ENCODE data around the gene KCNJ10.

DNA sequence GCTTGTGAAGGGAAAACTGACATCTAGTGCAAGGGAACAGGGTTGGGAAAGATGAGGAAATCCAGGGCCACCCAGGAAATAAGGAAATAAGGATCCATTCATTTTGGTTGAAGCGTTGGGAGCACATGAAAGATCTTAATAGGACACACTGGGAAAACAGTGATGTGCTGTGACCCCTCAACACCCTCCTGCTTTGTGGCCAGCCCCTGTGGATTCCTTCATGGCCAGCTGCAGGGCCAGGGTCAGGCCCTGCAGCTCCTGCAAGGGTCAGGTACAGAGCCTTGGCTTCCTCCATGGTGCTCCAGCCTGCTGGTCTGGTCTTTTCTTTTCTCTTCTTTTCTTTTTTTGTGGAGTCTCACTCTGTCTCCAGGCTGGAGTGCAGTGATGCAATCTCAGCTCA is 19.3 kb downstream of the KCNJ10 start:
- TF ChIP-seq, protein P1, sequence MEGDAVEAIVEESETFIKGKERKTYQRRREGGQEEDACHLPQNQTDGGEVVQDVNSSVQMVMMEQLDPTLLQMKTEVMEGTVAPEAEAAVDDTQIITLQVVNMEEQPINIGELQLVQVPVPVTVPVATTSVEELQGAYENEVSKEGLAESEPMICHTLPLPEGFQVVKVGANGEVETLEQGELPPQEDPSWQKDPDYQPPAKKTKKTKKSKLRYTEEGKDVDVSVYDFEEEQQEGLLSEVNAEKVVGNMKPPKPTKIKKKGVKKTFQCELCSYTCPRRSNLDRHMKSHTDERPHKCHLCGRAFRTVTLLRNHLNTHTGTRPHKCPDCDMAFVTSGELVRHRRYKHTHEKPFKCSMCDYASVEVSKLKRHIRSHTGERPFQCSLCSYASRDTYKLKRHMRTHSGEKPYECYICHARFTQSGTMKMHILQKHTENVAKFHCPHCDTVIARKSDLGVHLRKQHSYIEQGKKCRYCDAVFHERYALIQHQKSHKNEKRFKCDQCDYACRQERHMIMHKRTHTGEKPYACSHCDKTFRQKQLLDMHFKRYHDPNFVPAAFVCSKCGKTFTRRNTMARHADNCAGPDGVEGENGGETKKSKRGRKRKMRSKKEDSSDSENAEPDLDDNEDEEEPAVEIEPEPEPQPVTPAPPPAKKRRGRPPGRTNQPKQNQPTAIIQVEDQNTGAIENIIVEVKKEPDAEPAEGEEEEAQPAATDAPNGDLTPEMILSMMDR (IDR thresholded peaks at IDR 0.05; ENCODE audit: low read length), result no peak
- no peak for TF ChIP-seq EZH2 (IDR thresholded peaks at IDR 0.05; ENCODE audit: borderline replicate concordance, low read length)
